Stimulated activated CD4-positive, alpha-beta T cell treated with anti-CD3 and anti-CD28 coated beads, Interleukin-2, amount 100 ng/mL, for 24 hours (primary cell): ENCODE measurements around the gene NGEF.

Experiments
- DNase-seq, 2 donors: peaks; one replicate each; pipeline ENCODE4 v3.0.0-alpha.2; 2020

Gene NGEF

GRCh38 chr2:232966122-232966521 lies 46.9 kb downstream of the NGEF start:
- no peak for DNase-seq

- DNase-seq: no peak
Observed at GRCh38 chr2:232963913-232964312, 49.1 kb downstream of the NGEF start.

GRCh38 chr2:232960862-232961261 lies 52.2 kb downstream of the NGEF start:
- no peak for DNase-seq

GRCh38 chr2:232959139-232959538 lies 53.9 kb downstream of the NGEF start:
- DNase-seq: no peak

GRCh38 chr2:232957657-232958090 lies 55.4 kb downstream of the NGEF start:
- no peak for DNase-seq

GRCh38 chr2:232955856-232956255 lies 57.2 kb downstream of the NGEF start:
- DNase-seq: no peak

- no peak for DNase-seq
Observed at GRCh38 chr2:232954691-232955090, 58.4 kb downstream of the NGEF start.

GRCh38 chr2:232951891-232952290 lies 61.2 kb downstream of the NGEF start:
- DNase-seq: no peak

GRCh38 chr2:232951181-232951580 lies 61.9 kb downstream of the NGEF start:
- DNase-seq: no peak

GRCh38 chr2:232950751-232951150 lies 62.3 kb downstream of the NGEF start:
- no peak for DNase-seq

GRCh38 chr2:232949016-232949415 lies 64.0 kb downstream of the NGEF start:
- no peak for DNase-seq

GRCh38 chr2:232942831-232943230 lies 70.2 kb downstream of the NGEF start:
- DNase-seq: no peak

- no peak for DNase-seq
Observed at GRCh38 chr2:232941912-232942594, 71.0 kb downstream of the NGEF start.

GRCh38 chr2:232941400-232941799 lies 71.7 kb downstream of the NGEF start:
- DNase-seq: no peak

GRCh38 chr2:232940724-232941123 lies 72.3 kb downstream of the NGEF start:
- no peak for DNase-seq

- no peak for DNase-seq
Observed at GRCh38 chr2:232937278-232937906, 75.7 kb downstream of the NGEF start.

- no peak for DNase-seq
Observed at GRCh38 chr2:232931636-232932035, 81.4 kb downstream of the NGEF start.

GRCh38 chr2:232930059-232930400 lies 83.0 kb downstream of the NGEF start:
- DNase-seq: no peak

GRCh38 chr2:232929303-232930058 lies 83.6 kb downstream of the NGEF start:
- DNase-seq: no peak

- no peak for DNase-seq
Observed at GRCh38 chr2:232928551-232929302, 84.3 kb downstream of the NGEF start.

- peak in 1 of 2 donors; percentile 37 for DNase-seq
Observed at GRCh38 chr2:232927793-232928550, 85.1 kb downstream of the NGEF start.

- DNase-seq: peak in 1 of 2 donors; percentile 41
Observed at GRCh38 chr2:232927032-232927792, 85.8 kb downstream of the NGEF start.
